Ovary (tissue), 3 donors: ENCODE results near the gene VEPH1.

Experiments
- CTCF ChIP-seq, 3 donors: fragments of 450-650 bp in 2 of 3; fragments of 200-600 bp in 1 of 3; IDR thresholded peaks; one replicate each; pipeline versions ENCODE4 v1.5.1 to v1.8.0; 2016 to 2022; ENCODE audit warnings: antibody characterized with exemption in 3 of 3, mild to moderate bottlenecking in 1 of 3
- POLR2A ChIP-seq: fragments of 450-650 bp; IDR thresholded peaks from one replicate; pipeline ENCODE4 v1.6.1; 2017; ENCODE audit warnings: antibody characterized with exemption, mild to moderate bottlenecking, moderate library complexity
- donor health status: DM: no; HTN: no; CAD: no.

- TF ChIP-seq POLR2A (no peak), CTCF (IDR thresholded peaks at IDR 0.05) (no peak)
These were observed 146.7 kb downstream of the VEPH1 start for GRCh38 chr3:157356541-157356940.
